K562 (cell line): Measurements from ENCODE around the gene ERRFI1. TPM values are rescaled to one million over a fixed set of nuclear protein-coding genes. Genes with fewer than 3 reads are reported as not detected.

ENCODE experiments used
- CBX2 ChIP-seq: fragments of 200-600 bp; sonication (generic); IDR thresholded peaks from one replicate; pipeline ENCODE4 v1.6.1; 2012; ENCODE audit warnings: mild to moderate bottlenecking, low read length, inconsistent platforms; ENCODE audit not compliant: insufficient read depth, poor library complexity, severe bottlenecking
- DMBX1 ChIP-seq: fragments of 250-450 bp; sonication (Bioruptor Pico); IDR thresholded peaks from 2 replicates; pipeline ENCODE4 v1.8.0; 2022; ENCODE audit warnings: inconsistent platforms, mild to moderate bottlenecking, moderate library complexity, borderline replicate concordance
- ETV1 ChIP-seq: fragments of 450-650 bp; conservative IDR thresholded peaks from 2 replicates; pipeline ENCODE4 v1.6.1; 2016; ENCODE audit warnings: missing genetic modification characterization, control low read depth, low read depth, missing compliant biosample characterization
- FIP1L1 ChIP-seq: fragments of 200-400 bp; formaldehyde crosslinking; IDR thresholded peaks from 2 replicates; pipeline ENCODE4 v1.6.1; 2018; ENCODE audit warnings: mild to moderate bottlenecking, low read depth, low read length; ENCODE audit not compliant: poor library complexity, severe bottlenecking
- MEIS2 ChIP-seq: fragments of 450-650 bp; IDR thresholded peaks from 2 replicates; pipeline ENCODE4 v1.6.1; 2014; ENCODE audit warnings: mild to moderate bottlenecking; ENCODE audit not compliant: partially characterized antibody
- NUFIP1 ChIP-seq: fragments of 450-650 bp; IDR thresholded peaks from 2 replicates; pipeline ENCODE4 v1.6.1; 2018; ENCODE audit not compliant: partially characterized antibody
- PHF21A ChIP-seq: fragments of 450-650 bp; IDR thresholded peaks from 2 replicates; pipeline ENCODE4 v1.6.1; 2017; ENCODE audit warnings: low read depth, borderline replicate concordance
- PKNOX1 ChIP-seq: fragments of 450-650 bp; IDR thresholded peaks from 2 replicates; pipeline ENCODE4 v1.6.1; 2016
- RFX7 ChIP-seq: fragments of 250-450 bp; sonication (Bioruptor Pico); IDR thresholded peaks from 2 replicates; pipeline ENCODE4 v1.5.1; 2021; ENCODE audit warnings: mild to moderate bottlenecking
- STAT5A ChIP-seq: IDR thresholded peaks from 2 replicates; pipeline ENCODE4 v1.6.1; 2012; ENCODE audit warnings: low read length, inconsistent platforms, borderline replicate concordance
- ZNF354B ChIP-seq: fragments of 250-450 bp; sonication (Bioruptor Pico); IDR thresholded peaks from 2 replicates; pipeline ENCODE4 v1.4.0; 2020
- ZNF717 ChIP-seq: fragments of 250-450 bp; sonication (Bioruptor Pico); IDR thresholded peaks from 2 replicates; pipeline ENCODE4 v1.5.0; 2021
- polyA plus RNA-seq, 8 experiments: library from polyadenylated mRNA; depleted of rRNA in 4 of 8; stranded (reverse) in 5 of 8; unstranded in 3 of 8; fragments of >200 nt; fragmentation: Nextera tagmentation in 2 of 8; fragmentation: Illumina TruSeq in 1 of 8; extraction: Ambion mirVana in 2 of 8; extraction: Trizol in 1 of 8; gene quantifications; 2 replicates each; pipeline versions ENCODE4 v1.2.1 to v1.2.3, GENCODE V29; 2011 to 2014; ENCODE audit warnings: inconsistent platforms in 1 of 8, missing spikeins in 1 of 8
- total RNA-seq, 7 experiments: library from RNA; depleted of rRNA in 6 of 7; stranded (reverse); fragments of >200 nt in 6 of 7; fragmentation: Illumina TruSeq in 2 of 7; extraction: Trizol in 2 of 7; gene quantifications; 2 replicates each; pipeline versions ENCODE4 v1.2.1 to v1.2.3, GENCODE V29; 2011 to 2021; ENCODE audit warnings: low replicate concordance in 1 of 7
- TF ChIP-seq, protein P1 (sequence below): fragments of 250-450 bp; sonication (Bioruptor Pico); IDR thresholded peaks from 2 replicates; pipeline ENCODE4 v1.4.0; 2020
- TF ChIP-seq, protein P2 (sequence below): sonication (generic); formaldehyde crosslinking; IDR thresholded peaks from 2 replicates; pipeline ENCODE4 v1.8.1; 2022; ENCODE audit warnings: missing genetic modification reagents
- TF ChIP-seq, protein P3 (sequence below): sonication (generic); formaldehyde crosslinking; IDR thresholded peaks from 2 replicates; pipeline ENCODE4 v1.8.0; 2023; ENCODE audit warnings: mild to moderate bottlenecking, missing genetic modification reagents

ERRFI1 gene
- total and polyA plus RNA-seq, 9 of the 15 experiments (the other 6 are each of a cell fraction or from before 2014, with no cell fraction given), result 0.67 to 4.4 (median 1.1) TPM

GRCh38 chr1:8004803-8005573, 21.1 kb downstream of the ERRFI1 start (continued):
- TF ChIP-seq DMBX1 (CRISPR knock-in tag) (peak; percentile 92), PKNOX1 (peak; percentile 66), NUFIP1 (no peak), RFX7 (no peak), CBX2 (no peak), MEIS2 (peak; percentile 75), ZNF354B (CRISPR knock-in tag) (no peak), STAT5A (peak; percentile 88), PHF21A (peak; percentile 25; the same call in 1 of the 2 replicates), ZNF717 (CRISPR knock-in tag) (no peak), ETV1 (tag) (peak; percentile 60), FIP1L1 (no peak)
- TF ChIP-seq, protein P1, sequence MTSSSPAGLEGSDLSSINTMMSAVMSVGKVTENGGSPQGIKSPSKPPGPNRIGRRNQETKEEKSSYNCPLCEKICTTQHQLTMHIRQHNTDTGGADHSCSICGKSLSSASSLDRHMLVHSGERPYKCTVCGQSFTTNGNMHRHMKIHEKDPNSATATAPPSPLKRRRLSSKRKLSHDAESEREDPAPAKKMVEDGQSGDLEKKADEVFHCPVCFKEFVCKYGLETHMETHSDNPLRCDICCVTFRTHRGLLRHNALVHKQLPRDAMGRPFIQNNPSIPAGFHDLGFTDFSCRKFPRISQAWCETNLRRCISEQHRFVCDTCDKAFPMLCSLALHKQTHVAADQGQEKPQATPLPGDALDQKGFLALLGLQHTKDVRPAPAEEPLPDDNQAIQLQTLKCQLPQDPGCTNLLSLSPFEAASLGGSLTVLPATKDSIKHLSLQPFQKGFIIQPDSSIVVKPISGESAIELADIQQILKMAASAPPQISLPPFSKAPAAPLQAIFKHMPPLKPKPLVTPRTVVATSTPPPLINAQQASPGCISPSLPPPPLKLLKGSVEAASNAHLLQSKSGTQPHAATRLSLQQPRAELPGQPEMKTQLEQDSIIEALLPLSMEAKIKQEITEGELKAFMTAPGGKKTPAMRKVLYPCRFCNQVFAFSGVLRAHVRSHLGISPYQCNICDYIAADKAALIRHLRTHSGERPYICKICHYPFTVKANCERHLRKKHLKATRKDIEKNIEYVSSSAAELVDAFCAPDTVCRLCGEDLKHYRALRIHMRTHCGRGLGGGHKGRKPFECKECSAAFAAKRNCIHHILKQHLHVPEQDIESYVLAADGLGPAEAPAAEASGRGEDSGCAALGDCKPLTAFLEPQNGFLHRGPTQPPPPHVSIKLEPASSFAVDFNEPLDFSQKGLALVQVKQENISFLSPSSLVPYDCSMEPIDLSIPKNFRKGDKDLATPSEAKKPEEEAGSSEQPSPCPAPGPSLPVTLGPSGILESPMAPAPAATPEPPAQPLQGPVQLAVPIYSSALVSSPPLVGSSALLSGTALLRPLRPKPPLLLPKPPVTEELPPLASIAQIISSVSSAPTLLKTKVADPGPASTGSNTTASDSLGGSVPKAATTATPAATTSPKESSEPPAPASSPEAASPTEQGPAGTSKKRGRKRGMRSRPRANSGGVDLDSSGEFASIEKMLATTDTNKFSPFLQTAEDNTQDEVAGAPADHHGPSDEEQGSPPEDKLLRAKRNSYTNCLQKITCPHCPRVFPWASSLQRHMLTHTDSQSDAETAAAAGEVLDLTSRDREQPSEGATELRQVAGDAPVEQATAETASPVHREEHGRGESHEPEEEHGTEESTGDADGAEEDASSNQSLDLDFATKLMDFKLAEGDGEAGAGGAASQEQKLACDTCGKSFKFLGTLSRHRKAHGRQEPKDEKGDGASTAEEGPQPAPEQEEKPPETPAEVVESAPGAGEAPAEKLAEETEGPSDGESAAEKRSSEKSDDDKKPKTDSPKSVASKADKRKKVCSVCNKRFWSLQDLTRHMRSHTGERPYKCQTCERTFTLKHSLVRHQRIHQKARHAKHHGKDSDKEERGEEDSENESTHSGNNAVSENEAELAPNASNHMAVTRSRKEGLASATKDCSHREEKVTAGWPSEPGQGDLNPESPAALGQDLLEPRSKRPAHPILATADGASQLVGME, result 0 out of 2 replicates have a peak, but pooled peaks have one; percentile 71
- TF ChIP-seq, protein P2, sequence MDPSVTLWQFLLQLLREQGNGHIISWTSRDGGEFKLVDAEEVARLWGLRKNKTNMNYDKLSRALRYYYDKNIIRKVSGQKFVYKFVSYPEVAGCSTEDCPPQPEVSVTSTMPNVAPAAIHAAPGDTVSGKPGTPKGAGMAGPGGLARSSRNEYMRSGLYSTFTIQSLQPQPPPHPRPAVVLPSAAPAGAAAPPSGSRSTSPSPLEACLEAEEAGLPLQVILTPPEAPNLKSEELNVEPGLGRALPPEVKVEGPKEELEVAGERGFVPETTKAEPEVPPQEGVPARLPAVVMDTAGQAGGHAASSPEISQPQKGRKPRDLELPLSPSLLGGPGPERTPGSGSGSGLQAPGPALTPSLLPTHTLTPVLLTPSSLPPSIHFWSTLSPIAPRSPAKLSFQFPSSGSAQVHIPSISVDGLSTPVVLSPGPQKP (CRISPR knock-in tag), result no peak
- TF ChIP-seq, protein P3, sequence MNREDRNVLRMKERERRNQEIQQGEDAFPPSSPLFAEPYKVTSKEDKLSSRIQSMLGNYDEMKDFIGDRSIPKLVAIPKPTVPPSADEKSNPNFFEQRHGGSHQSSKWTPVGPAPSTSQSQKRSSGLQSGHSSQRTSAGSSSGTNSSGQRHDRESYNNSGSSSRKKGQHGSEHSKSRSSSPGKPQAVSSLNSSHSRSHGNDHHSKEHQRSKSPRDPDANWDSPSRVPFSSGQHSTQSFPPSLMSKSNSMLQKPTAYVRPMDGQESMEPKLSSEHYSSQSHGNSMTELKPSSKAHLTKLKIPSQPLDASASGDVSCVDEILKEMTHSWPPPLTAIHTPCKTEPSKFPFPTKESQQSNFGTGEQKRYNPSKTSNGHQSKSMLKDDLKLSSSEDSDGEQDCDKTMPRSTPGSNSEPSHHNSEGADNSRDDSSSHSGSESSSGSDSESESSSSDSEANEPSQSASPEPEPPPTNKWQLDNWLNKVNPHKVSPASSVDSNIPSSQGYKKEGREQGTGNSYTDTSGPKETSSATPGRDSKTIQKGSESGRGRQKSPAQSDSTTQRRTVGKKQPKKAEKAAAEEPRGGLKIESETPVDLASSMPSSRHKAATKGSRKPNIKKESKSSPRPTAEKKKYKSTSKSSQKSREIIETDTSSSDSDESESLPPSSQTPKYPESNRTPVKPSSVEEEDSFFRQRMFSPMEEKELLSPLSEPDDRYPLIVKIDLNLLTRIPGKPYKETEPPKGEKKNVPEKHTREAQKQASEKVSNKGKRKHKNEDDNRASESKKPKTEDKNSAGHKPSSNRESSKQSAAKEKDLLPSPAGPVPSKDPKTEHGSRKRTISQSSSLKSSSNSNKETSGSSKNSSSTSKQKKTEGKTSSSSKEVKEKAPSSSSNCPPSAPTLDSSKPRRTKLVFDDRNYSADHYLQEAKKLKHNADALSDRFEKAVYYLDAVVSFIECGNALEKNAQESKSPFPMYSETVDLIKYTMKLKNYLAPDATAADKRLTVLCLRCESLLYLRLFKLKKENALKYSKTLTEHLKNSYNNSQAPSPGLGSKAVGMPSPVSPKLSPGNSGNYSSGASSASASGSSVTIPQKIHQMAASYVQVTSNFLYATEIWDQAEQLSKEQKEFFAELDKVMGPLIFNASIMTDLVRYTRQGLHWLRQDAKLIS (CRISPR knock-in tag), result no peak
